Neural progenitor cell (in vitro differentiated cells): Measurements from ENCODE around the gene CDK17. TPM values are rescaled to one million over a fixed set of nuclear protein-coding genes. Genes with fewer than 3 reads are reported as not detected.

Source experiments
- DNase-seq: peaks from one replicate; pipeline ENCODE4 v3.0.0-alpha.2; 2016; ENCODE audit warnings: low spot score
- H2AFZ ChIP-seq: fragments of 200-600 bp; sonication (generic); replicated peaks from 2 replicates; pipeline ENCODE4 v1.6.1; 2016; ENCODE audit warnings: antibody characterized with exemption
- H3F3A ChIP-seq: fragments of 200-600 bp; sonication (generic); 2 replicates; pipeline ENCODE4 v1.6.1; 2016; ENCODE audit warnings: antibody characterized with exemption, low read depth
- H3K27ac ChIP-seq: fragments of 200-600 bp; sonication (generic); 2 replicates; pipeline ENCODE4 v1.5.1; 2016; ENCODE audit warnings: mild to moderate bottlenecking
- H3K27me3 ChIP-seq: fragments of 200-600 bp; sonication (generic); 2 replicates; pipeline ENCODE4 v1.6.1; 2016; ENCODE audit warnings: mild to moderate bottlenecking, moderate library complexity
- H3K36me3 ChIP-seq: fragments of 200-600 bp; sonication (generic); 2 replicates; pipeline ENCODE4 v1.5.1; 2016
- H3K4me1 ChIP-seq: fragments of 200-600 bp; sonication (generic); 2 replicates; pipeline ENCODE4 v1.6.1; 2016; ENCODE audit warnings: mixed run types
- H3K4me2 ChIP-seq: fragments of 200-600 bp; sonication (generic); 2 replicates; pipeline ENCODE4 v1.6.1; 2016
- H3K4me3 ChIP-seq: fragments of 200-600 bp; sonication (generic); 2 replicates; pipeline ENCODE4 v1.5.1; 2016
- H3K79me2 ChIP-seq: fragments of 200-600 bp; sonication (generic); 2 replicates; pipeline ENCODE4 v1.6.1; 2016; ENCODE audit warnings: low read depth
- H3K9ac ChIP-seq: fragments of 200-600 bp; sonication (generic); 2 replicates; pipeline ENCODE4 v1.6.1; 2016
- H3K9me3 ChIP-seq: fragments of 200-600 bp; sonication (generic); 2 replicates; pipeline ENCODE4 v1.5.1; 2016; ENCODE audit warnings: low read depth
- H4K20me1 ChIP-seq: fragments of 200-600 bp; sonication (generic); 2 replicates; pipeline ENCODE4 v1.6.1; 2016; ENCODE audit warnings: low read depth
- H3K27ac Mint-ChIP-seq: 3 replicates; pipeline ENCODE4 v1.8.0; 2021; ENCODE audit warnings: mixed read lengths
- H3K27me3 Mint-ChIP-seq: 2 replicates; pipeline ENCODE4 v1.8.0; 2022; ENCODE audit warnings: low read depth, mild to moderate bottlenecking, inconsistent platforms, moderate library complexity, mixed read lengths; ENCODE audit not compliant: insufficient read depth
- H3K36me3 Mint-ChIP-seq: 3 replicates; pipeline ENCODE4 v1.8.0; 2021; ENCODE audit warnings: mixed read lengths
- H3K4me1 Mint-ChIP-seq: 3 replicates; pipeline ENCODE4 v1.8.0; 2021; ENCODE audit warnings: mixed read lengths
- H3K4me3 Mint-ChIP-seq: 3 replicates; pipeline ENCODE4 v1.8.0; 2021; ENCODE audit warnings: mild to moderate bottlenecking, moderate library complexity, mixed read lengths
- H3K9me3 Mint-ChIP-seq: 3 replicates; pipeline ENCODE4 v1.8.0; 2020; ENCODE audit warnings: mixed read lengths
- CTCF ChIP-seq: fragments of 200-600 bp; sonication (generic); IDR thresholded peaks from 2 replicates; pipeline ENCODE4 v1.5.1; 2017; ENCODE audit warnings: antibody characterized with exemption, mild to moderate bottlenecking
- EZH2 ChIP-seq: fragments of 200-600 bp; sonication (generic); IDR thresholded peaks from 2 replicates; pipeline ENCODE4 v1.6.1; 2017; ENCODE audit warnings: antibody characterized with exemption, mild to moderate bottlenecking, moderate library complexity
- EZH2phosphoT487 ChIP-seq: fragments of 200-600 bp; sonication (generic); IDR thresholded peaks from 2 replicates; pipeline ENCODE4 v1.6.1; 2017; ENCODE audit warnings: antibody characterized with exemption
- total RNA-seq: library from RNA; depleted of rRNA; stranded (reverse); fragments of >200 nt; gene quantifications from 2 replicates; pipeline ENCODE4 v1.2.3, GENCODE V29; 2015; ENCODE audit warnings: low replicate concordance

CDK17 gene
- total RNA-seq, 1 donor from 2014 or later, result 61.2 TPM

GRCh38 chr12:96402061-96402460, 1.8 kb upstream of the CDK17 start:
- Histone ChIP-seq H3K4me2 (no peak overlapping the region), H3K9me3 (no peaks in the 10 kb centered on the region), H3K4me1 (peaks cover 27% of the 10 kb centered on the region), H3K27ac (no peak overlapping the region), H2AFZ (peak overlapping the region; percentile 74), H3K9ac (no peak overlapping the region), H3K36me3 (no peaks in the 10 kb centered on the region), H4K20me1 (peaks cover 26% of the 10 kb centered on the region), H3F3A (peaks cover 30% of the 10 kb centered on the region), H3K4me3 (no peak overlapping the region), H3K27me3 (no peaks in the 10 kb centered on the region), H3K79me2 (peaks cover 28% of the 10 kb centered on the region)
- peaks cover 3% of the 10 kb centered on the region for H3K27me3 Mint-ChIP-seq
- DNase-seq, result peak; percentile 51
- H3K9me3 Mint-ChIP-seq, result no peaks in the 10 kb centered on the region
- H3K27ac Mint-ChIP-seq, result no peak overlapping the region
- peaks cover 32% of the 10 kb centered on the region for H3K4me1 Mint-ChIP-seq
- TF ChIP-seq EZH2phosphoT487, result no peak
- H3K36me3 Mint-ChIP-seq, result no peaks in the 10 kb centered on the region
- no peak overlapping the region for H3K4me3 Mint-ChIP-seq

DNA sequence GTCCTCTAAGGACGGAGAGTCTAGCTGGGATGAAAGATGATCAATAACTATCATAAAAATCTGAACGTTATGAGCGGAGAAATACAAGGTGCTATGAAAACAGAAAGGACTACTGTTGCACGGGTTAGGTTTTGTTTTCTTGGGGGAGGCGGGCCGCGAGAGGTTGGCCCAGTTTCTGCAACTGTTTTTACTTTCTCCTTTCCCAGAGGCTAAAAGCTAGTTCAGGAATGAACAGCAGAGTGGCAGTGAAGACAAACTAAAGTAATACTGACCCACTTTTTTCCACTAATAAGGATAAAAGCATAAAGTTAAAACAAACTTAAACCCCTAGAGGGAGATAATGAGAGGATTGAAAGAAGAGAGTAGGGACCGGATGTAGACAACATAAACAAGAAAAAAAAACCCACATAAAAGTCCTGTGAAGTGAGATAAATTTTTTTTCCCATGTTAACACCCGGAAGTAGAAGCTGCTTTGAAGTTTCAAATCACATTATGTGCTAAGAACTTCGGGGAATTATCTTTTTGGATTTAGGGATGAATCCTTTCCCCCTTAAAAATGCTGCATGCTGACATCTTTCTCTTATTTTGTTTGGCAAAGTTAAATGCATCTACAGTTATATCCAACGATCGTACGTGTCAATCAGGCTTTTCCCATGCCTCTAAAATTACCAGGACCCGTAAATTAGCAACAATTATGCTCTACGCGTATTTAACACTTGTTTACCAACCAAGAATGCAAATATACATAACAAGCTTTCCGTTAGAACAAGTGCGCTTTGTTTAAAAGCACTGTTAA, 1.0 kb upstream of the CDK17 start:
- H3K27me3 ChIP-seq, result no peaks in the 10 kb centered on the region
- no peak overlapping the region for H3K27ac ChIP-seq
- no peaks in the 10 kb centered on the region for H3K9me3 ChIP-seq
- no peak overlapping the region for H3K9ac ChIP-seq
- peaks cover 30% of the 10 kb centered on the region for H3F3A ChIP-seq
- peaks cover 36% of the 10 kb centered on the region for H3K79me2 ChIP-seq
- H3K4me2 ChIP-seq, result peak overlapping the region; percentile 87
- H3K9me3 Mint-ChIP-seq, result no peaks in the 10 kb centered on the region
- H3K4me3 ChIP-seq, result peak overlapping the region; percentile 94
- no peaks in the 10 kb centered on the region for H3K36me3 Mint-ChIP-seq
- peaks cover 34% of the 10 kb centered on the region for H4K20me1 ChIP-seq
- peak; percentile 4 for DNase-seq
- H2AFZ ChIP-seq, result peak overlapping the region; percentile 74
- H3K36me3 ChIP-seq, result no peaks in the 10 kb centered on the region
- TF ChIP-seq EZH2 (no peak), CTCF (peak; percentile 37)
- H3K27me3 Mint-ChIP-seq, result peaks cover 3% of the 10 kb centered on the region
- H3K27ac Mint-ChIP-seq, result peak overlapping the region; percentile 61
- H3K4me1 Mint-ChIP-seq, result peaks cover 38% of the 10 kb centered on the region
- H3K4me3 Mint-ChIP-seq, result peak overlapping the region; percentile 97
- H3K4me1 ChIP-seq, result peaks cover 34% of the 10 kb centered on the region

- H3F3A ChIP-seq, result peaks cover 30% of the 10 kb centered on the region
- peaks cover 40% of the 10 kb centered on the region for H3K4me1 ChIP-seq
- Mint-ChIP-seq H3K4me1 (peaks cover 38% of the 10 kb centered on the region), H3K27ac (peak overlapping the region; percentile 61), H3K9me3 (no peaks in the 10 kb centered on the region), H3K36me3 (no peaks in the 10 kb centered on the region), H3K27me3 (peaks cover 3% of the 10 kb centered on the region), H3K4me3 (peak overlapping the region; percentile 97)
- H3K27me3 ChIP-seq, result no peaks in the 10 kb centered on the region
- H3K27ac ChIP-seq, result no peak overlapping the region
- no peak for DNase-seq
- peak overlapping the region; percentile 87 for H3K4me2 ChIP-seq
- no peak for TF ChIP-seq CTCF
- TF ChIP-seq EZH2, result no peak
- no peak for TF ChIP-seq EZH2phosphoT487
- H3K9me3 ChIP-seq, result no peaks in the 10 kb centered on the region
- no peaks in the 10 kb centered on the region for H3K36me3 ChIP-seq
- H3K79me2 ChIP-seq, result peaks cover 42% of the 10 kb centered on the region
- peak overlapping the region; percentile 94 for H3K4me3 ChIP-seq
- H2AFZ ChIP-seq, result peak overlapping the region; percentile 74
- no peak overlapping the region for H3K9ac ChIP-seq
- peaks cover 40% of the 10 kb centered on the region for H4K20me1 ChIP-seq
These were observed 414 bp upstream of the CDK17 start for GRCh38 chr12:96400631-96401075.
